GM19238 (cell line): ENCODE results near the gene DLK1.

Experiments used
- DNase-seq: peaks from one replicate; pipeline ENCODE4 v3.0.0; 2011; ENCODE audit warnings: low spot score; ENCODE audit not compliant: insufficient read length

The DLK1 gene

DNA sequence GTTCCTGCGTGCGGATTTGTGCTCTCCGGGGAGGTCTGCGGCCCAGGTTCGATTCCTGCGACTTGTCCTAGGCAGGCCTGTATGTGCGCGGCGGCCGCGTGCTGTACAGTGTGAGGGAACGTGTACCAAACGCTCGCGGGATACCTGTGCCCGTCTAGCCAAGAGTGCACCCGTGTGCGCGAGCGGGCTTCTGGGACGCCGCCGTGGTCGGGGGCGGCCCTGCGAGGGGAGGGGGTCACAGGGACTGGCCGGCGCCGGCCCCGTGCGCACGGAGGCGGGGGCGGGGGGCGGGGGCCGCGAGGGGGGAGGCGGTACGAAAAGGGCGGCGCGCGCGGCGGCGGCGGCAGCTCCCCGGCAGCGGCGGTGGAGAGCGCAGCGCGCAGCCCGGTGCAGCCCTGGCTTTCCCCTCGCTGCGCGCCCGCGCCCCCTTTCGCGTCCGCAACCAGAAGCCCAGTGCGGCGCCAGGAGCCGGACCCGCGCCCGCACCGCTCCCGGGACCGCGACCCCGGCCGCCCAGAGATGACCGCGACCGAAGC lies at the start of gene DLK1:
TSS of gene DLK1 (plus strand) at position 343 of the 536 bp plus-strand sequence. CDS start at position 520, 177 bp downstream.
- DNase-seq, result no peak

GRCh38 chr14:100677152-100677551 lies 49.5 kb upstream of the DLK1 start:
- DNase-seq, result no peak

DNA sequence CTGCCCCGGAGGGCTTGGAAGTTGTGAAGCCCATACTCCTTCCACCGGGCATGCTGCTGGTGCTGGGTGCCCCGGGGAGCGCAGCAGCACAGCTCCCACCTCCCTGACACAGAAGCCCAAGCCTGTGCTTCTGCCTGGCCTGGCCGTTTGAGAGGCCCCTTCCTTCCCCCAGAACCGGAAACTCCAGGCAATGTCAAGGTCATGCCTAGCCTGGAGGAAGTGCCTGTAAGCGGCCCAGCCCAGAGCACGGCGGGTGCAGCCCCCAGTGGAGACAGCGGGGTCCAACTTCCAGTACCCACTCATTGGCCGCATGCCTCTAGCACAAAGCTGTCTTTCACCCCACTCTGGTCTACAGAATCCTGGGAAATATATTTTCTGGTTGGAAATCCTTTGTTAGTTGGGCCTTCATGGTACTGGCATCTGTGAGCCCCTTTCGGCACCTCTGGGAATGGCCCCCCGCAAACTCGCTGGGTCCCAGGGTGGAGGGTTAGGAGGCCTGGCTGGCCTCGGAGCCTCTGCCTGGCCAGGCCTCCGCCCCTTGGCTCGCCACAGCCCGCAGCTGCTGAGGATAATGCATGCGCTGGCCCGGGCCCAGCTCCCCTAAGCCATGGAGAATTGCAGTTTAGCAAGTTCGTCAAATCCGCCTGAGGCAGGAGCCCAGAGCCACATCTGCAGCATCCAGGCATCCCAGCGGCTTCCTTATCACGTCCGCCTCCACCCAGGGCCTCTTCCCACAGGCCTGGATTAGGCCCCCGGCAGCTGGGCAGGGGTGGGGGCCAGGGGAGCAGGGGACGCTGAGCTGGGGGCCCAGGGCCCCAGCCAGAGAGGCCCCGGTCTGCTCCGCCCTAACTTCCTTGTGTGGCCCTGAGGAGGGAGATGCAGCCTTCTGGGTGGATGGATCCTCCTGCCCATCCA lies 48.9 kb upstream of the DLK1 start:
- DNase-seq, result no peak

DNA sequence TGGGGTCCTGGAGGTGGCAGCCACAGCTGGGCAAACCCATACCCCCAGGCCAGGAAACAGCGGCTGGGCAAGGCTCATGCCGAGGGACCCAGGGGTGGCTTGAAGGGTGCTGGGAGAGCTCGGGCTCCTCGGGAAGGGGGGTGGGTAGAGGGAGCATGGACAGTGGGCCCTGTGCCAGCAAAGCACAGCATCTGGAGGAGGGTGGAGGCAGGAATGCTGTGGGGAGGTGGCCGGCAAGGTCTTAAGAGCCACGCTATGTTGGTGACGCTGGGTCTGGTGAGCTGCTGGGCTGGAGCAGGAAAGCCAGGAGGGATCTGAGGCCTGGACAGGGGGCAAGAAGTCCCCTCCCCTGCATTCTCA lies 48.2 kb upstream of the DLK1 start:
- DNase-seq, result no peak

DNA sequence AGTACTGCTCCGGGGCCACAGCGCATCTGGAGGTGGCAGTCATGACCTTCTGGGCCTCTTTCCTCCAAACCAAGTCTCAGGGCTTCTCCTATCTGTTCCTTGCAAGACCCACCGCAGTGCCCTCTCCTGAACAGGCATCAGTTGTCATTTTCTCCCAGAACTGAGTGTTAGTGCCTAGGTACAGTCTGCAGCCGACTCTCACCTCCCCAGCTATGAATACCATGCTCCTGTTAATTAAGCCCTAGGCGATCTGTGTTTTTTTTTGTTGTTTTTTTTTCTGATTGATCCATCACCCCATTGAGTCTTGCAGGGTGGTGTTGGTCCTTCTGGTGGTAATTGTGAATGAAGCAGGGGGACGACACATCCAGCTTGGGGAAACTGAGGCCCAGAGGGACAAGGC lies 47.5 kb upstream of the DLK1 start:
- no peak for DNase-seq

DNA sequence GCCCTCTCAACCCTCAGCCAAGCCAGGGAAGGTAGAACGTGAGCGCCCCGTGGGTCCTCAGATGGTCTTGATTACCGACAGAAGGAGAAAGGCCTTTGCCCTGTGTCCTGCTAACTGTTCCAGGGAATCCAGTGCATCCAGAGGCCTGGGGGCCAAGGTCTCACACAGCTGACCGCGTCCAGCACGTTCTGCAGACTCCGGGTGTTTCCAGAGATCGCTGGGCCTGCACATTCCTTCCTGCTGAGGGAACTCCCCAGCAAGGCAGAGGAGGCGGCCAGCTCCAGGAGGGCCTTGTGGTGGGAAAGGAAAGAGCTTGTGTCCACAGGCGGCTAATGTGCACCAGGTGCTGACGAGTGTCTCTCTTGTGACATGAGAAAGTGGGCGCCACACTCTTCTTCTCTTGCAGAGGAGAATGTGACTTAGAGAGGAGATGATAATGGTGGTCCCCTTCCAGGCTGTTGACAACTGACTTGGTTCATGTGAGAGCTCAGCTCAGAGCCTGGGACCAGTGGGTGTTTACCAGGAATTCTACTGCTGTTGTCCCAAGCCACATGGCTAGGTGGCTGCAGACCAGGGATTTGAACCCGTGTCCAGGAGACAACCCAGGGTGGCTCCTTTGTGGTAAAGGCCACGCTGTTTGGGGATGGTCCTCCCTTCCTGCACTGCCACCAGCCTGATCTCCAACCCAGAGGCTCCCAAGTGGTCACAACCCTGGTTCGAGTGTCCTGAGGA lies 46.8 kb upstream of the DLK1 start:
- no peak for DNase-seq

- no peak for DNase-seq
These were observed 46.1 kb upstream of the DLK1 start for GRCh38 chr14:100680439-100681051.

DNA sequence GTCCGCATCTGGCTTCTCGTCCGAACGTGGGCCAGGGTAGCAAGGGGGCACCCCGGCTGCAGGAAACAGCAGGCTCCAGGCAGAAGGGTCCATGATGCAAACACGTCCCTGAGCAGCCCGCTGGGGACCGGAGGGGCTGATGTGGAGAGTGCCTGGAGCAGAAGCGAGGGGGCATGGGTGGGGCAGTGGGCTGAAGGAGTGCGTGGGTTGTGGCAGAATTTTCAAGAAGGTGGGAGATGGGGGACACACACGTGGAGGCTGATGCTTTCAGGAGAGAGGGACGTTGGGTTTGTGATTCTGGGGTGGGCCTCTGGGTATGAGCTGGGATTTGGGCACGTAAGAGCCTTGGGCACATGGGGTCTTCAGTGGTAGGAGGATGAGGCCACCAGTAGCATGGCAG lies 45.6 kb upstream of the DLK1 start:
- DNase-seq, result no peak

DNA sequence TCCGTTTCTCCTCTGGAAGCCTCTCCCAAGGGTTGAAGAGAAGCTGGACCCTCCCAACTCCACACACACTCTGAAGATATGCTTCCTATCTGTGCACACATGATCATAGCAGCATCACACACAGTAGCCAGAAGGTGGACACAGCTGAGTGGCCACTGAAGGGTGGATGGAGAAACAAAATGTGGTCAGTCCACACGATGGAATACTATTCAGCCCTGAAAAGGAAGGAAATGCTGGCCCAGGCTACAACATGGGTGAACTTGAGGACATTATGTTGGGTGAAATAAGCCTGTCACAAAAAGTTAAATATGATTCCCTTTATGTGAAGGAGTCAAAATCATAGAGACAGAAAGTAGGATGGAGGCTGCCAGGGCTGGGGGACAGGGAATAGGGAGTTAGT lies 43.9 kb upstream of the DLK1 start:
- no peak for DNase-seq

- DNase-seq, result no peak
These were observed 43.1 kb upstream of the DLK1 start for GRCh38 chr14:100683578-100683977.

- no peak for DNase-seq
These were observed 42.5 kb upstream of the DLK1 start for GRCh38 chr14:100684154-100684553.

DNA sequence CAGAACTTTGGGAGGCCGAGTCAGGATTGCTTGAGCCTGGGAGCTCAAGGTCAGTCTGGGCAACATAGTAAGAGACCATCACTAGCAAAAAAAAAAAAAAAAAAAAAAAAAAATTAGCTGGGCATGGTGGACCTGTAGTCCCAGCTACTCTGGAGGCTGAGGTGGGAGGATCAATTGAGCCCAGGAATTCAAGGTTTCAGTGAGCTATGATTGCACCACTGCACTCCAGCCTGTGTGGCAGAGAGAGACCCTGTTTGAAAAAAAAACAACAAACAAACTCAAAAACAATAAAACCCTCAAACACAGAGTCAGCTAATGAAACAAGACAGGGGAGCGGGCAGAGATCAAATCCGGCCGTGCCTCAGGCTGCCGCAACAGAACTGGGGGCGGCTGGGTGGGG lies 41.7 kb upstream of the DLK1 start:
- DNase-seq, result no peak

DNA sequence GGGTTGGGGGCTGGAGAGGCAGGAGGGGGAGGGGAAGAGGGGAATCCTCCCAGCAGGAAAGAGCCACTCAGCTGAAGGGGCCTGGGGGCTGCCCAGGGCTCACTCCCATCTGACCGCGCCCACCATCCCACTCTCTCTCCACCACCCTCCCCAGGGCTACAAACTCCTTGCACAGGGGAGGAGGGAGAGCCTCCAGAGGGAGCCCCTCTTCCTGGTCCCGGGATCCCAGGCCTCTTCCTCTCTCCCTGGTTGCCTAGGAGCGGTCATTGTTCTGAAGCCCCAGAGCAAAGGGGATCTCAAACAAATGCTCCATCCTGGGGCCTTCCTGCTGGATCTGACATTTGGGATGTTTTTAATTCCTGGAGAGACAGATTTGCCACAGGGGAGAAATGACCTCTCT lies 39.8 kb upstream of the DLK1 start:
- DNase-seq, result no peak

GRCh38 chr14:100687386-100687785 lies 39.3 kb upstream of the DLK1 start:
- DNase-seq, result no peak

- no peak for DNase-seq
These were observed 38.6 kb upstream of the DLK1 start for GRCh38 chr14:100688051-100688450.

DNA sequence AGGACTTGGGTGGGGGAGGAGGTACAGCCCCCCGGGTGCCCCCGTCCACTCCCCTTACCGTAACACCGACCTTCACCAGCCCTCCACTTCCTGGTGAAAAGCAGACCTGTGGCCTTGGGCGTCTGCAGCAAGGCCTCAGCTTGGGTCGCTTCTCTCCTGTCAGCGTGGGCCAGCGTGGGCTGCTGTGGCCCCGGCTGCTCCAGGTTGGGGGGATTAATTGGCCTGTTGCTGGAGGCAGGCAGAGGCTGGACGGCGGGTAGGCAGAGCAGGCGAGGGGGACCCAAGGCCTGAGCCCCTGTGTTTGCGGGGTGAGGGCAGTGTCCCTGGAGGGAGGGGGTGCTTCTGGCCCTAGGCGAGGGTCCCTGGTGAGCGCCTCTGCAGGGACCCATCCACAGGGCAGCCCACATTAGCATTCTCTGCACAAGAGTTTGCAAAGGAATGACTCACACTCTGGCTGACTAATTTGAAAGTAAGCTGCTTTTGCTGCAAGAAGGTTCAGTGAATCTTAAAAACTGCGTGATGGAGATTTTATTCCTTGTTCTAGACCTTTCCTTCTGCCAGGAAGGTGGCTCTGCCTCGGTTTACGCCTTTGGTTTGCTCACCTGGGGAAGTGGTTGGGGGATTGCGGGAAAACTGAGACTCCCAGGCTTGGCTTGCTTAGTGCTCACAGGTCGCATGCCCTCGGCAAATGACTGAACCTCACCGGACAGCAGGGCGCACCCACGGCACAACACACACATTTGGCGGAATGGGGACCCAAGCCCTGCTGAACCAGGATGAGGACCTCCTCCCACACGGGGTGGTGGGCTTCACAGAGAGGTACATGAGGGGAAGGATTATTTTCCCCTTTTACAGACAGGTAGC lies 37.9 kb upstream of the DLK1 start:
- DNase-seq, result no peak

DNA sequence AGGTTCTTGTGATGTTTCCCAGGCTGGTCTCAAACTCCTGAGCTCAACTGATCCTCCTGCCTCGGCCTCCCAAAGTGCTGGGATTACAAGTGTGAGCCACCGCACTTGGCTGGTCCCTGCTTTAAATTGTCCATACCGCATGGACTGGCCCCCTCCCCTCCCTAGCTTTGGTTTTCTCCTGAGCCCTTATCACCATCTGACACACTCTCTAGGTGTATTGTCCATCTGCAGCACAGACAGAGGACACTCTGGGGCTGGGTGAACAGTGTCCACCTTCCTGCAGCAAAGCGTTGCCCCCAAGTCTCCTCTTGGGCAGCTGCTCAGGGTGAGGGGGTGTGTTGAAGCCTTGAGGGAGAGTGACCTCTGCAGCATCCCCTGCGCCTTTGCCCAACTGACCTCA lies 36.0 kb upstream of the DLK1 start:
- no peak for DNase-seq

DNA sequence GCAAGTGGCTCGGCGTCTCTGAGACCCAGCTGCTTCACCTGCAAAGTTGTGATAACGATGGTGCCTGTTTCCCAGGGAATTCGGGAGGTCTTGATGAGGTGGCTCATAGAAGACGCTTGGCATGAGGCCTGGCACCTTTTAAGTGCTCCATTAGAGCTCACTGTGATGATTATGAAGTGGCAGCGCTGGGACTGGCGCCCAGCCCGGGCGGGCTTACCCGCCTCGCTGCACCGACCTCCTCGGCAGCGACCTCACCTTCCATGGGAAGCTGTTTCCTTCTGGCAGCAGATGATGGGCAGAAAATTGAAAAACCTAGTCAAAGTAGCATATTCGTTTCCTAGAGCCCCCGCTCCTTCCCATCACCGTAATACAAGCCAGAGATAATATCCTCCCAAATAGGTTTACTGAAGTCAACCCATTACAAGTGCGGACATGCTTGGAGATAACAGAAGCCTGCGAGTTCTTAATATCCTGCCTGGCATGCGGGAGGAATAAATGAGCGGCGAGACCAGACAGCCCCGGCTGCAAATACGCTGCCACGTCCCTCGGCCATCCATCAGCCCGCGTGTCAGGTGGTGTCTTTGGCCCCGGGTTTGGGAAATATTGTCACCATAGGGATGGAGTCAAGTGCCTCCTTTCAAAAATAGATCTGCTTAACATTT lies 35.2 kb upstream of the DLK1 start:
- DNase-seq, result no peak

DNA sequence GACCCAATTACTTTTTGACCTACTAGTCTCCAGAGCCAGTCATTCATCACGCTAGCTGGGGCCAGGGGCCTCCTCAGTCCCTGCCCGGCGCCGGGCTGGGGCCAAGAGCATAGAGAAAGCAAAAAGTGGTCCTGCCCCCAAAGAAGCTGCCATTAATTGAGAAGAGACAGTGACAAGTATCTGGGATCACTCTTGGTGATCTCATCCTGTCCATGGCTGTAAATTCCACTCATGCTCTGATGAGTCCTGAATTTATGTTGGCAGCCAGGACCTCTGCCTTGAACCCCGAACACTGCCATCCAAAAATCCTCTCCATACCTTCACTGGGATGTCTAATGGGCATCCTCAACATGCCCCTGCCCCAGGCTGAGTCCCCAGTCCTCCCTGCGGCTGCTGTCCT lies 34.4 kb upstream of the DLK1 start:
- DNase-seq, result no peak

DNA sequence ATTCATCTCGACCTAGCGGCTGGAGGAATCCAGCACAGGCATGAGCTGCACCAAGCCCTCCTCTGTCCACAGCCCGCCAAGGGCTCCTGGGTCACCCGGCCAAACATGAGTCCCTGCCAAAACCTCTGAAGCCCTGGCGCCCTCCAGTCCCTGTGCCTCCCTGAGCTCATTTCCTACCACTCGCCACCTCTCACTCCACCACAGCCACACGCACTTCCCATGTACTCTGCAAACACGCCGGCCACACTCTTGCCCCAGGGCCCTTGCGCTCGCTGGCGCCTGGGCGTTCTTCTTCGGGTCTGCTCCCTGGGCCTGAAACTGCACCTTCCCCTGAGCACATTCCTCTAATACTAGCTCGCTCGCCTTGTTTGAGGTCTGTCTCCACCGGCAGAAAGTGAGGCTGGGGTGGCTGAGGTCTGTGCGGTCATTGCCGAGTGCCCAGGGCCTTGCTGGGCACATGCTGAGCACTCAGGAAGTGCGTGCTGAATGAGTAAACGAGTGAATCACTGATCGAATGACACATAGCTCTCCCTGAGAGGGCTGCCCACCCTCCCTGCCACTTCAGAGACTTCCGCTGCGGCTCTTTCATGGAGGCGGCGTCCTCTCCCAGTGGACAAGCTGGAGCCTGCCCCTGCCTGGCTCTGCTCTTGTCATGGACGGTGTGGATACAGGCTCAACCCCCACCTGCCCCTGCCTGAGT lies 33.7 kb upstream of the DLK1 start:
- DNase-seq, result no peak
